Stomach (tissue), 9 donors: ENCODE data around the gene UCHL1. TPM values are rescaled to one million over a fixed set of nuclear protein-coding genes. Genes with fewer than 3 reads are reported as not detected.

Experiments used
- DNase-seq, 2 donors: peaks; one replicate each; pipeline versions ENCODE4 v3.0.0 to v3.0.0-alpha.2; 2013 to 2019
- H3K27ac ChIP-seq, 5 donors: fragments of 200-600 bp in 4 of 5; sonication (generic) in 4 of 5; one replicate each; pipeline ENCODE4 v1.5.1; 2013 to 2019; ENCODE audit warnings: mild to moderate bottlenecking in 1 of 5, moderate library complexity in 1 of 5
- H3K27me3 ChIP-seq, 3 donors: fragments of 200-600 bp; sonication (generic); one replicate each; pipeline ENCODE4 v1.5.1; 2017 to 2019; ENCODE audit warnings: mixed run types in 1 of 3
- H3K36me3 ChIP-seq, 4 donors: fragments of 200-600 bp; sonication (generic); 1 replicate in 3 of 4; 2 replicates in 1 of 4; pipeline ENCODE4 v1.5.1; 2016 to 2019
- H3K4me1 ChIP-seq, 4 donors: fragments of 200-600 bp; sonication (generic); one replicate each; pipeline ENCODE4 v1.5.1; 2016 to 2019
- H3K4me3 ChIP-seq, 4 donors: fragments of 200-600 bp; sonication (generic) in 3 of 4; one replicate each; pipeline ENCODE4 v1.5.1; 2016 to 2019; ENCODE audit warnings: mild to moderate bottlenecking in 1 of 4
- H3K9me3 ChIP-seq, 4 donors: fragments of 200-600 bp; sonication (generic); one replicate each; pipeline ENCODE4 v1.5.1; 2016 to 2019
- EP300 ChIP-seq: sonication (generic); formaldehyde crosslinking; IDR thresholded peaks from one replicate; pipeline ENCODE4 v1.6.1; 2017; ENCODE audit warnings: antibody characterized with exemption
- POLR2A ChIP-seq, 4 donors: fragments of 450-650 bp; IDR thresholded peaks; one replicate each; pipeline ENCODE4 v1.6.1; 2016; ENCODE audit warnings: antibody characterized with exemption in 4 of 4, control low read depth in 2 of 4, mild to moderate bottlenecking in 1 of 4, moderate library complexity in 1 of 4
- POLR2AphosphoS5 ChIP-seq, 3 donors: sonication (generic); formaldehyde crosslinking; IDR thresholded peaks; one replicate each; pipeline ENCODE4 v1.6.1; 2016; ENCODE audit warnings: antibody characterized with exemption in 3 of 3
- WGBS, 5 donors: extraction: QIAGEN DNeasy Blood & Tissue Kit in 3 of 5; methylation state at CpG; one replicate each; pipeline versions ENCODE4 v1.1.5 to v1.1.7; 2013 to 2018; 5-methylcytosine and 5-hydroxymethylcytosine counted together
- intact Hi-C: fragments of 100-400 bp; cut with DNase I; formaldehyde crosslinking; loops from one replicate; pipeline ENCODE4 v1.15.1; 2023; ENCODE audit warnings: low total_unique reads
- polyA plus RNA-seq, 3 donors: library from polyadenylated mRNA; stranded (reverse); fragments of 200-250 nt; gene quantifications; one replicate each; pipeline ENCODE4 v1.2.3, GENCODE V29; 2013
- total RNA-seq, 5 donors: library from RNA; depleted of rRNA; stranded (reverse); fragments of >200 nt; gene quantifications; one replicate each; pipeline versions ENCODE4 v1.1.0 to v1.2.3, GENCODE V29; 2014 to 2016
- TF ChIP-seq, protein P1 (sequence below), 7 experiments: fragments of 450-650 bp in 4 of 7; fragments of 200-600 bp in 3 of 7; sonication (generic) in 3 of 7; IDR thresholded peaks; one replicate each; pipeline ENCODE4 v1.5.1; 2016 to 2019; ENCODE audit warnings: antibody characterized with exemption in 7 of 7, control low read depth in 2 of 7, mild to moderate bottlenecking in 1 of 7
- donor health status: healthy with polysubstance abuse.
- donor health status: Bipolar disorder and iron deficiency.
- donor health status: healthy.

The UCHL1 gene
- total and polyA plus RNA-seq, 8 donors: 4.6 to 43.4 (median 18.7) TPM

DNA sequence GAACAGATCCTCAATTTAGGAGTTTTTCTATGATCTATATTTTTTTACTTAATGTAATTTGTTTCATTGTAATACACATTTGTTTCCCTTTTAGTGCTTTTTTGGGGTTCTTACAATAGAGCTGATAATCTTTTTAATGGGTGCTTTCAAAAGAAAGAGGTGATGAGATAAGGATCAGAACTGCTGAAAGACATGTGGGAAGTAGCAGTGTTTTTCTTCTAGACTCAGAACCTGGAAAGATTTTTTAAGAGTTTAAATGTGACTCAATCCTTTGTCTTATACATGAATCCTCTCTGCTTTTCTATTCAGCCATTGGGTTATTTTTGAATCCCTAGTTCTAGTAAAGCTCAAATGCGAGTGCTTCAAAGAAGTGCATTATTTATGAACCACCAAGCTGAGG is 25.6 kb downstream of the UCHL1 start:
- H3K9me3 ChIP-seq: no peaks in the 10 kb centered on the region
- H3K4me3 ChIP-seq: no peak overlapping the region
- no peak for DNase-seq
- H3K36me3 ChIP-seq: no peaks in the 10 kb centered on the region
- TF ChIP-seq EP300 (no peak), POLR2A (IDR thresholded peaks at IDR 0.05) (no peak), POLR2AphosphoS5 (IDR thresholded peaks at IDR 0.05) (no peak)
- TF ChIP-seq, protein P1, sequence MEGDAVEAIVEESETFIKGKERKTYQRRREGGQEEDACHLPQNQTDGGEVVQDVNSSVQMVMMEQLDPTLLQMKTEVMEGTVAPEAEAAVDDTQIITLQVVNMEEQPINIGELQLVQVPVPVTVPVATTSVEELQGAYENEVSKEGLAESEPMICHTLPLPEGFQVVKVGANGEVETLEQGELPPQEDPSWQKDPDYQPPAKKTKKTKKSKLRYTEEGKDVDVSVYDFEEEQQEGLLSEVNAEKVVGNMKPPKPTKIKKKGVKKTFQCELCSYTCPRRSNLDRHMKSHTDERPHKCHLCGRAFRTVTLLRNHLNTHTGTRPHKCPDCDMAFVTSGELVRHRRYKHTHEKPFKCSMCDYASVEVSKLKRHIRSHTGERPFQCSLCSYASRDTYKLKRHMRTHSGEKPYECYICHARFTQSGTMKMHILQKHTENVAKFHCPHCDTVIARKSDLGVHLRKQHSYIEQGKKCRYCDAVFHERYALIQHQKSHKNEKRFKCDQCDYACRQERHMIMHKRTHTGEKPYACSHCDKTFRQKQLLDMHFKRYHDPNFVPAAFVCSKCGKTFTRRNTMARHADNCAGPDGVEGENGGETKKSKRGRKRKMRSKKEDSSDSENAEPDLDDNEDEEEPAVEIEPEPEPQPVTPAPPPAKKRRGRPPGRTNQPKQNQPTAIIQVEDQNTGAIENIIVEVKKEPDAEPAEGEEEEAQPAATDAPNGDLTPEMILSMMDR (IDR thresholded peaks at IDR 0.05): no peak
- H3K27ac ChIP-seq: no peak overlapping the region
- H3K27me3 ChIP-seq: peaks cover 0 to 5% (median 0%) of the 10 kb centered on the region in 3 donors
- intact Hi-C loops: loop anchor here (5.0 kb wide), 1 partner anchor 365 kb away; no protein-coding TSS in a partner anchor
- H3K4me1 ChIP-seq: peaks cover 0 to 5% (median 2%) of the 10 kb centered on the region in 4 donors
- WGBS, 5 donors: 0 to 50% (median 2%) methylated on average over 1 of the region's 1 CpG

DNA sequence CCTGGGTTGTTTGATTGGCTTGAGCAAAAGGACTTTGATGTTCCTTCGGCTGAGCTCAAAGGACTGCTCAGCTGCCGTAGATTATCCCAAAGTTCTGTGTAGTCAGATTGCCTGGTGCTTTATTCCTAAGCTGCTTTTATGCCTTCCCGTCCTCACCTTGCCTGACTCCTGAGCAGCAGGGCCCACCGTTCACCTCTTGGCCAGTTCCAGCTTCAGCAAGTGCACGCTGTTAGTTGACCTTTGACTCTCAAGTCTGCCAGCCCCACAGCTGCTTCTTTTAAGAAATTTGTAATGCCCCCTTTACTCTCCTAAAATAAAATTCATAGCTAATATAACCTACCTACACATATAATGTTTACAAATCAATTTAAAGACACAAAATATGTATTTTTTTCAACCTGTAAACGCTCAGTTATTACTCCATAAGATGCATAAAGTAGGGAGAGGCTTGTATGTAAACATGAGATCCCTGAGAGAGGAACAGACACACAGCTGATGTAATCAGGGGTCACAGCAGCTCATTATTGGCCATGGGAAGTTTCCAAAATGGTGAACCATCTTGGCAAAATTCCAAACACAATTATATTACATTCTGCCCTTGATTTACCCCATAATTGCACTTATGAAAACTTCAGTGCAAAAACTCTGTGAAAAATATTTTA is 28.6 kb downstream of the UCHL1 start:
- Histone ChIP-seq H3K9me3 (no peaks in the 10 kb centered on the region), H3K27ac (no peak overlapping the region), H3K4me3 (no peak overlapping the region), H3K36me3 (no peaks in the 10 kb centered on the region), H3K27me3 (peaks cover 0 to under 1% (median 0%) of the 10 kb centered on the region in 3 donors), H3K4me1 (peaks cover 0 to 5% (median 2%) of the 10 kb centered on the region in 4 donors)
- TF ChIP-seq, protein P1 (IDR thresholded peaks at IDR 0.05): no peak
- TF ChIP-seq POLR2AphosphoS5 (IDR thresholded peaks at IDR 0.05) (no peak), EP300 (no peak), POLR2A (IDR thresholded peaks at IDR 0.05) (no peak)
- intact Hi-C loops: no loop called here
- no peak for DNase-seq
- WGBS, 5 donors: 76 to 93% (median 83%) methylated on average over 6 of the region's 6 CpGs

DNA sequence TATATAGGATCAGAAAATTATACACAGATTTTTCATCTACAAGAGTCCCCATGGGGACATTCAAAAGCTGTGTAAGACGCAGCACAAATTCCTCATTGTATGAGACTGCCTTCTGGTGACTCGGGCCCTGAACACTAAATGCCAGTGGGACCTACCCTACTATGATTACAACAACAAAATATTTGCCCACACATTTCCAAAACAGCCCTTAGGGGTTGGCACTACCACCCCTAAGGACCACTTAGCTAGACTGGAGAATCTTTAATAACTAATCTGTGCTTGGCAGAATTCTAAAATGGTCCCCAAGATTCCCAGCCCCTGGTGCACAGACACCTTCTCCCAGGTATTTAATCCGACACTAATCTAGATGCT is 29.1 kb downstream of the UCHL1 start:
- TF ChIP-seq, protein P1 (IDR thresholded peaks at IDR 0.05): no peak
- TF ChIP-seq POLR2AphosphoS5 (IDR thresholded peaks at IDR 0.05) (no peak), POLR2A (IDR thresholded peaks at IDR 0.05) (no peak), EP300 (no peak)
- WGBS, 5 donors: 81 to 92% (median 88%) methylated on average over 3 of the region's 3 CpGs
- intact Hi-C loops: no loop called here
- no peaks in the 10 kb centered on the region for H3K27me3 ChIP-seq
- H3K27ac ChIP-seq: no peak overlapping the region
- H3K9me3 ChIP-seq: no peaks in the 10 kb centered on the region
- H3K36me3 ChIP-seq: no peaks in the 10 kb centered on the region
- no peak overlapping the region for H3K4me3 ChIP-seq
- H3K4me1 ChIP-seq: peaks cover 0 to 5% (median 2%) of the 10 kb centered on the region in 4 donors
- DNase-seq: no peak

DNA sequence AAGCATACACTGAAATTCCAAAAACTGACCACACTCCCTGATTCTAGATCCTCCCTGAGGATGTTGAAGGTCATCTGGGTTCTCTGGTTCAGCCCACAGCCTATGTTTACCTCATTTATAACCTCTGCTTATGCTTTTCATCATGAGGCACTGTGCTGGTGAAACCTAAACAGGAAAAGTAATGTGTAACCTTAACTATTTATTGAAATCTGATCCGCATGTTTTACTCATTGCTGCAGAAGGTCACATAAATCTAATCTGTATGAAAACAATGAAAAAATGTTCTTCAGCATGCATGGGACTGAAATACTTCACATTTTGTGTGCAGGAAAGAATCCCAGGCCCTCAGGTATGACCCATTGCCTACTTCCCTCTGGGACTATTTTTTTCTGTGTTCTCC is 30.3 kb downstream of the UCHL1 start:
- WGBS, 5 donors: 32 to 57% (median 50%) methylated on average over 1 of the region's 1 CpG
- intact Hi-C loops: no loop called here

More for the DNA sequence above, 30.3 kb downstream of the UCHL1 start:
- no peak overlapping the region for H3K27ac ChIP-seq
- no peak overlapping the region for H3K4me3 ChIP-seq
- H3K4me1 ChIP-seq: no peaks in the 10 kb centered on the region
- TF ChIP-seq POLR2A (IDR thresholded peaks at IDR 0.05) (no peak), EP300 (no peak), POLR2AphosphoS5 (IDR thresholded peaks at IDR 0.05) (no peak)
- TF ChIP-seq, protein P1 (IDR thresholded peaks at IDR 0.05): no peak
- H3K9me3 ChIP-seq: no peaks in the 10 kb centered on the region
- H3K36me3 ChIP-seq: no peaks in the 10 kb centered on the region
- DNase-seq: peak in 1 of 2 donors; percentile 23
- H3K27me3 ChIP-seq: no peaks in the 10 kb centered on the region
